ENCODE measurements around the gene OR52E8. TPM values are rescaled to one million over a fixed set of nuclear protein-coding genes. Genes with fewer than 3 reads are reported as not detected.

OR52E8 gene
- not detected for total RNA-seq

DNA sequence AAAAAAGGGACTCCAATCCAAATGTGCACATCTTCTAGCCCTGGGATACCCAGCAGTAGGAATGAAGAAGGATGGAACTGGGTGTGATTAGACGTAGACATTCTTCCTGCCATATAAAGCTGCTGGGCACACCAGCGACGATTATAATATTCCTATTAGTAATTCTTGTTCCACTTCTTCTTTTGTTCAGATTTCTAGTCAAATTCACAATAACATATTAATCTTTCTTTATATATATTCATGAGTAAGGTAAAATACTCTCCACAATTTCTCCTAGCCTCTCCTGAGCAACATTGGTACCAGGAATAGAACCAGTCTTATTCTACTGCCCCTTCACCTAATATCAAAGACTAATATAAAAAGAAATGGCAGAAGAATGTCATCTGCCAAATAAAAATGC, at the start of gene OR52E8:
Gene OR52E8, minus strand, starts transcription at position 101 of the 400 bp plus-strand sequence. Its CDS starts 0 bp downstream, at position 101.
- DNase-seq: no peak

- DNase-seq: no peak
These were observed 42.0 kb upstream of the OR52E8 start for GRCh38 chr11:5899534-5899933.

GRCh38 chr11:5892908-5893307, 35.4 kb upstream of the OR52E8 start, which contains the start of gene OR52E5:
OR52E5 (plus strand) TSS chr11:5893208; CDS start chr11:5900777, 7,569 bp downstream.
- no peak for DNase-seq

DNA sequence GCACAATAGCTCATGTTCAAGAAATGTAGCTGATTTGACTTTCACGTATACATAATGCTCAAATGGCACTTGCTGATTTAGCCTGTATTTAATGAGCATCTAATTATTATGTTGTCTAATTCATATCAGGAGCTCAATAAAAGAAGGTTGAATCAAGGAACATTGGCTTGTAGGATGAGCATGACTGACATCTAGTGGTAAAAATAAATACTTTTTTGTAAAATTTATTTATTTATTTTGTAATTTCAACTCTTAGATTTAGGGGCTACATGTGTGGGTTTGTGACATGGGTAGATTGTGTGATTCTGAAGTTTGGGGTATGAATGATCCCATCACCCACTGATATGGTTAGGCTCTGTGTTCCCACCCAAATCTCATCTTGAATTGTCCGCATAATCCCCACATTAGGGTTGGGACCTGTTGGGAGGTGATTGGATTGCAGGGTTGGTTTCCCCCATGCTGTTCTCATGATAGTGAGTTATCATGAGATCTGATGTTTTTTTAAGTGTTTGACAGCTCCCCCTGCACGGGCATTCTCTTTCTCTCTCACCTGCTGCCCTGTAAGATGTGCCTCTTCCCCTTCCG, 33.8 kb upstream of the OR52E8 start:
- no peak for DNase-seq

DNA sequence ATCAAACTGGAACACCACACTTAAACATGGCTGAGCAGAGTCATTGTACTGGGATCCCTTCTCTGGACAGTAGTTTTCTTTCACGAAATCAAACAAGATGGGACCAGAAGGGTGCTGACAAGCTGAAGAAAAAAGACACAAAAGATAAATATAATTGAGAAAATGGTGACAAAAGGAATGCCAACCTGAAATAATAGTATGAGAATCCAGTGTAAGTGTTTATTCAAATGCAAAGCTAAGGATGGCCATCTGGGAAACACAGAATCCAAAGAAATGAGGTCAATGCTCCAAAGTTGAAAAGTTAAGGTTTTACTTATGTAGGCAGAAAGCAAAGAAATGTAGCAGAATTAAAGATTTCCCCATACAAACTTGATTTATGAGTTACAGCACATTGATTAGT, 30.2 kb upstream of the OR52E8 start:
- no peak for DNase-seq

- DNase-seq: no peak
These were observed 29.7 kb upstream of the OR52E8 start for GRCh38 chr11:5887172-5887571.

DNA sequence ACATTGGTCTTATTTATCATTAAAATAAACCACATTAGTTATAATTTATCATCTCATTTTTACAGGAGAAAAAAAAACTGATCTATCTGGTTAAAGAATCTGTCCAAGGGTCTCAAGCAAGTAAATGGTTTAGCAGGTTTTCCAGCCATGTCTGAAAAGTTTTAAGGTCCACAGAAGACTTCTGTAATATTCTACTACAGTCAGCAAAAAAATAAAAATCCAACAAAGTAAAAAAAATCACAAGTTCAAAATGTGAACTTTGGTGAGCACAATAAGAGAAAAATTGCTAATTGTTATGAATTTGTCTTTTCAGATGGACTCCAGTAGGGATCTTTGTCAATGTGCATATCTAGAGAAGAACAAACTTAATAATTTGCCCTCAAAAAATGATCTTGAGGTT, 24.3 kb upstream of the OR52E8 start:
- DNase-seq: no peak

GRCh38 chr11:5880329-5880728, 22.8 kb upstream of the OR52E8 start, which contains the start of gene OR52E4:
OR52E4 (plus strand) TSS chr11:5880629; CDS start chr11:5884293, 3,664 bp downstream.
- DNase-seq: no peak

DNA sequence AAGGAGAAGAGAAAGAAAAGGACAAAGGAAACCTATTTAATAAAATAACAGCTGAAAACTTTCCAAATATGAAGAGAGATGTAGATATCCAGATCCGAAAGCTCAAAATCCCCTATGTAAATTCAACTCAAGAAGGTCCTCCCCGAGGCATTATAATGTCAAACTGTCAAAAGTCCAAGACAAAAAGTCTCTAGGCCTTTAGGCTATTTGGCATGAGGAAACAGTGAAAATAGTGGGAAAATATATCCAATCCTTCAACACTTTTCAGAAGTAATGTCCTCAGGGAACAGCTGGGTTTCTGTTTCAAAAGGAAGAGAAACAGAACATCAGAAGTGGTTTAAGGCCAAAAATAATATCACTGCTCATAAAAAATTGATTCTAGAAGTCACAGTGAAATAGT, 21.1 kb upstream of the OR52E8 start:
- DNase-seq: no peak

- DNase-seq: no peak
These were observed 8.3 kb upstream of the OR52E8 start for GRCh38 chr11:5865826-5866225.

DNA sequence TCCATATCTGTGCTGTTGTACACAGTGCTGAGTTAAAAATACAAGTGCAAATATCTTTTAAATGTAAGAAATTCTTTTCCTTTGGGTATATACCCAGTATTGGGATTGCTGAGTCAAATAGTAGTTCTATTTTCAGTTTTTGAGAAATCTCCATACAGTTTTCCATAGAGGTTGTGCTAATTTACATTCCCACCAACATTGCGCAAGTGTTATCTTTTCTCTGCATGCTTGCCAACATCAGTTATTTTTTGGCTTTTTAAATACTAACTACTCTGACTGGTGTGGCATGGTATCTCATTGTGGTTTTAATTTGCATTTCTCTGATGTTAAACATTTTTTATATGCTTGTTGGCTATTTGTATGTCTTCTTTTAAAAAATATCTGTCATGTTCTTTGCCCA, 6.5 kb downstream of the OR52E8 start:
- DNase-seq: no peak

GRCh38 chr11:5847711-5848110, 9.8 kb downstream of the OR52E8 start:
- no peak for DNase-seq

- DNase-seq: no peak
These were observed 10.8 kb downstream of the OR52E8 start for GRCh38 chr11:5846701-5847100.

- no peak for DNase-seq
These were observed 15.7 kb downstream of the OR52E8 start, which contains the start of gene OR52E6 for GRCh38 chr11:5841797-5842196. OR52E6 (minus strand) TSS chr11:5841897; CDS start chr11:5841897, 0 bp downstream.

- no peak for DNase-seq
These were observed 19.8 kb downstream of the OR52E8 start for GRCh38 chr11:5837695-5838094.

- no peak for DNase-seq
These were observed 24.0 kb downstream of the OR52E8 start for GRCh38 chr11:5833446-5833845.

- no peak for DNase-seq
These were observed 26.2 kb downstream of the OR52E8 start for GRCh38 chr11:5831196-5831829.

DNA sequence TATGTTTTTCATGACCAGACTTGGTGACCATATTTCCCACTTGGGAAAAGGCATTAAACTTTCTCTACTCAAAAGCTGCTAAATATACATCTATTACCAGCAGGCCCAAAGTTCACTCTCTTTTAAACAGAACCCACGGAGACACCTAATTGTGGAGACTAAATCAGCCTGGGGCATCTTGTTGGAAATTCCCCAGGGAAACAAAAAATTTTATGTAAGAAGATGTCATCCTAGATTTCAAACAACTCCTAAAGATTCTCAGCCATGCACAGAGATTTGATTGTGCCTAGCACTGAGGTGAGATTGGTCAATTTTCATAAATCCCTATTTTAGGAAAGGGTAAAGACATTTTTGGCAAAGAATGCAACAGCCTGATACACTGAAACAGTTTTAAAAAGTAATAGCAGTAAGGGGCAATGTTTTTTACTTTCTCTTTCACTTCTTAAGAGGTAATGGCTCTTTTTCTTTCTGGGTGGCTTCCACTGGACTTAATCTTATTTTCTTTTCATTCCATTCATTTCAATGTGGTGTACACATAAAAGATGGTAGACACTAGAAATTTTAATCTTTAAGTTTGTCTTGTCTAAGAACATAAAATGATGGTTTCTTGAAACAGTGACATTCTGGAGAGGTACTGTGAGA, 39.1 kb downstream of the OR52E8 start:
- no peak for DNase-seq

GRCh38 chr11:5815534-5815933, 42.0 kb downstream of the OR52E8 start:
- DNase-seq: no peak

DNA sequence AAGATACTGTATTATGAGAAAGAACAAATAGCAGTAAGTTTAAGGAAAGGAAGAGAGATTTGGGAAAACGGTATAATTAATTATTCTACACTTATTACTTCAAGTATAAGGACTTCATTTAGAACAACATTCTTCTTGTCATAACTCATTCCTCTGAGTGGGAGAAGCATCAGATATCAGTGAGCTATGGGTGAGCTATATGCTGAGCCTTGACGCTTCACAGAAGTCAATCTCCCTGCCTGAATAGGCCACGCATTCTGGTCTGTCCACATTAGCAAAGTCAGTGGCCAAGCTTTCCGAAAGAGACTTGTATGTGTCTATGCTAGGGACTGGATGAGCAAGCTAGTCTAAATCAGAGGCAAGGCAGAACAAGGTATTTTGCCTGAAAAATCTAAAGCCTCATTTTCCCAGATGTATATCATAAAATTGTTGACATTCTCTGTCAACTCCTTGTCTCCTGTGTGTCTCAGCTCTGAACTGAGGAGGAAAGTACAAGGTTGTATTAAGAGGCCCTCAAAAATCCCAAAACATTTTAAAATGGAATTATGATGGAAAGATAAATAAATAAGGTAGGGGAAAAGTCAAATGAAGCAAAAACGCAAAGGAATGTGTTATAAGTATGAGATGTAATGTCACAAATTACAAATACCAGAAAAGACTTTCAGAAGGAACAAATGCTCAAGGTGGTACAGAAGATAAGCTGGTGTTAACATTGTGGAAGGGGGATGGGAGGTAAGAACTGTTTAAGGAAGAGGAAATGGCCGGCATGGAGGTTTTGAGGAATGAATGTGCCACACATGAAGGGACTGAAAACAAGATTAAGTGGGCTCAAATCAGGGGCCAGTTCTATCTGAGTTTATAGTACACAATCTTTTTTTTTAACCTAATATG, 47.3 kb downstream of the OR52E8 start:
- no peak for DNase-seq

- DNase-seq: no peak
These were observed 48.4 kb downstream of the OR52E8 start for GRCh38 chr11:5809122-5809519.

DNA sequence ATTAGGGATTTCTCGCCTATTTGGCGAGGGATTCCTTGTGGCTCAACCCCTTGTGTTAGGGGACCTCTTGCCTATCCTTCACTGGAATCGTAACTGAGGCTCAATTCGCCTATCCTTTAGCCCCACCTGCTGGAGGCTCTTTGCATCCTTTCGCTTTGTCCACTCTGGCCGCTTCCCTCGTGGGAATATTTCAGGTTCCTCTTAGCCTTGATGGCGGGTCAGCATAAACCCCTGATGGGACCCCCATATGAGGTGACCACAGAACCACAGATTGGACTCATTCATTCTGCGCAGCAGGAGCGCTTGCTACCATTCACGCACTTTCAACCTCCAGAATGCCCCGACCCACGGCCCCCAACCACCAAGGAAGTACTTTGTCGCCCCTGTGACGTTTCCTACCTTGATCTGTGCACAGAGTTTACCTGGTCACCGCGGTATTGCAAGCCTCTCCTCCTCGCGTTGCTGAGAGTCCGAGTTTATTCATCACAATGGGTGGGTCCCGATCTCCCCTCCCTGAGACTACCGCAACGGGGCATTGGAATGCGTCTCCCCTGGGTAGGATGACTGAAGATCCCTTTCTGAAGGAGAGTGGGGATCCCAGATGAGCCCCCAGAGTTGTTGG, 48.9 kb downstream of the OR52E8 start, which contains the start of gene OR52N2:
Gene OR52N2, plus strand, starts transcription at position 425 of the 622 bp plus-strand sequence. CDS start 11,412 bp downstream, outside the sequence.
- peak; percentile 52 for DNase-seq
